Endothelial cell of umbilical vein (primary cell): ENCODE results near the gene STMN1. TPM values are rescaled to one million over a fixed set of nuclear protein-coding genes. Genes with fewer than 3 reads are reported as not detected.

Experiments used
- BruUV-seq: library from RNA; stranded (reverse); fragments of 400-500 nt; replicated peaks from 2 replicates; lab custom pipeline; 2021; lab: Mats Ljungman, UMichigan
- CTCF ChIA-PET: fragments of 300-600, 350-600 bp; sonication (Branson Sonifier 250); formaldehyde crosslinking; loops from one replicate; lab custom pipeline; 2021; ENCODE audit warnings: antibody characterized with exemption, inconsistent platforms; lab: Charles Lee
- POLR2A ChIA-PET: fragments of 300-600, 350-600 bp; sonication (Branson Sonifier 250); formaldehyde crosslinking; loops from one replicate; lab custom pipeline; 2021; ENCODE audit warnings: antibody characterized with exemption, inconsistent platforms; lab: Charles Lee
- DNase-seq: peaks from one replicate; pipeline ENCODE4 v3.0.0-alpha.2; 2011; ENCODE audit warnings: low read depth, low spot score
- FAIRE-seq: peaks from 2 replicates; lab custom pipeline; 2011; peaks lifted over from hg19 to GRCh38; lab: Jason Lieb, UNC
- H2AFZ ChIP-seq: 2 replicates; pipeline ENCODE4 v1.6.0; 2012; ENCODE audit warnings: low read depth, low read length, control low read depth, inconsistent platforms
- H3K27ac ChIP-seq: 2 replicates; pipeline ENCODE4 v1.5.1; 2011; ENCODE audit warnings: low read depth, mild to moderate bottlenecking, control low read depth, low read length, moderate library complexity; ENCODE audit not compliant: insufficient read depth
- H3K27me3 ChIP-seq, 2 experiments: 2 replicates each; pipeline versions ENCODE4 v1.6.0 to v1.6.1; 2011; ENCODE audit warnings: low read length in 2 of 2, mixed read lengths in 1 of 2; ENCODE audit not compliant: control insufficient read depth in 2 of 2, insufficient read depth in 2 of 2
- H3K36me3 ChIP-seq, 2 experiments: 2 replicates in 1 of 2; 3 replicates in 1 of 2; pipeline ENCODE4 v1.5.1; 2011; ENCODE audit warnings: low read length in 2 of 2, mild to moderate bottlenecking in 1 of 2, moderate library complexity in 1 of 2; ENCODE audit not compliant: control insufficient read depth in 2 of 2, insufficient read depth in 2 of 2; ENCODE audit errors: extremely low read depth in 1 of 2
- H3K4me1 ChIP-seq: 3 replicates; pipeline ENCODE4 v1.5.1; 2011; ENCODE audit warnings: mild to moderate bottlenecking, low read length; ENCODE audit not compliant: control insufficient read depth, insufficient read depth; ENCODE audit errors: extremely low read depth
- H3K4me2 ChIP-seq: 2 replicates; pipeline ENCODE4 v1.6.1; 2011; ENCODE audit warnings: low read length, control low read depth, mixed read lengths; ENCODE audit not compliant: insufficient read depth
- H3K4me3 ChIP-seq, 3 experiments: fragments of 200-600 bp in 1 of 3; sonication (generic), shearing (Covaris generic) in 1 of 3; replicated peaks in 1 of 3; 2 replicates each; pipeline ENCODE4 v1.5.1; 2011 to 2016; ENCODE audit warnings: control low read depth in 3 of 3, low read length in 3 of 3, mild to moderate bottlenecking in 2 of 3, inconsistent platforms in 1 of 3, low read depth in 1 of 3, moderate library complexity in 1 of 3; ENCODE audit not compliant: insufficient read depth in 1 of 3
- H3K79me2 ChIP-seq: 2 replicates; pipeline ENCODE4 v1.6.0; 2012; ENCODE audit warnings: low read length, inconsistent platforms; ENCODE audit not compliant: control insufficient read depth, insufficient read depth
- H3K9ac ChIP-seq: replicated peaks from 2 replicates; pipeline ENCODE3; 2011; ENCODE audit warnings: low read length, control low read depth; ENCODE audit not compliant: insufficient read depth; ENCODE audit errors: extremely low read depth
- H3K9me1 ChIP-seq: replicated peaks from 3 replicates; pipeline ENCODE4 v1.6.0; 2011; ENCODE audit warnings: mild to moderate bottlenecking, low read length; ENCODE audit not compliant: control insufficient read depth, insufficient read depth; ENCODE audit errors: extremely low read depth
- H3K9me3 ChIP-seq: replicated peaks from 2 replicates; pipeline ENCODE4 v1.5.1; 2012; ENCODE audit warnings: low read length, inconsistent platforms; ENCODE audit not compliant: control insufficient read depth, insufficient read depth
- H4K20me1 ChIP-seq: replicated peaks from 2 replicates; pipeline ENCODE3; 2011; ENCODE audit warnings: mild to moderate bottlenecking, low read length; ENCODE audit not compliant: control insufficient read depth, insufficient read depth; ENCODE audit errors: extremely low read depth
- FOS ChIP-seq: IDR thresholded peaks from 2 replicates; pipeline ENCODE4 v1.6.1; 2011; ENCODE audit warnings: mild to moderate bottlenecking, low read length, moderate library complexity, borderline replicate concordance; ENCODE audit not compliant: insufficient read depth
- POLR2AphosphoS5 ChIP-seq: IDR thresholded peaks from 2 replicates; pipeline ENCODE4 v1.6.1; 2012; ENCODE audit warnings: low read depth, mild to moderate bottlenecking, control low read depth, low read length, moderate library complexity; ENCODE audit not compliant: insufficient read depth
- dilution Hi-C: fragments of 300-500 bp; cut with MboI; formaldehyde crosslinking; loops from one replicate; pipeline ENCODE4 v1.15.0; 2019; ENCODE audit warnings: low sequenced_read_pairs; ENCODE audit not compliant: extremely low pct_ligation_motif_present
- intact Hi-C: fragments of 100-400 bp; cut with micrococcal nuclease; formaldehyde crosslinking; loops from one replicate; pipeline ENCODE4 v1.10.0; 2022
- polyA plus RNA-seq, 4 experiments: library from polyadenylated mRNA; depleted of rRNA in 3 of 4; stranded (reverse) in 3 of 4; unstranded in 1 of 4; fragments of >200 nt; gene quantifications; 2 replicates each; pipeline versions ENCODE4 v1.2.1 to v1.2.3, GENCODE V29; 2011 to 2012; ENCODE audit warnings: missing spikeins in 1 of 4
- total RNA-seq: library from RNA; stranded (reverse); gene quantifications from 2 replicates; pipeline ENCODE4 v1.2.3, GENCODE V29; 2021
- TF ChIP-seq, protein P1 (sequence below), 2 donors: IDR thresholded peaks; 1 replicate in 1 of 2; 2 replicates in 1 of 2; pipeline ENCODE4 v1.5.1; 2011; ENCODE audit warnings: low read length in 2 of 2, mild to moderate bottlenecking in 2 of 2, moderate library complexity in 2 of 2, control low read depth in 1 of 2, inconsistent platforms in 1 of 2, low read depth in 1 of 2; ENCODE audit not compliant: insufficient read depth in 1 of 2; ENCODE audit errors: extremely low read depth in 1 of 2

The STMN1 gene
- total and polyA plus RNA-seq, 2 donors (not counting 3 experiments of a cell fraction or from before 2014, with no cell fraction given), result 102 to 503 TPM

DNA sequence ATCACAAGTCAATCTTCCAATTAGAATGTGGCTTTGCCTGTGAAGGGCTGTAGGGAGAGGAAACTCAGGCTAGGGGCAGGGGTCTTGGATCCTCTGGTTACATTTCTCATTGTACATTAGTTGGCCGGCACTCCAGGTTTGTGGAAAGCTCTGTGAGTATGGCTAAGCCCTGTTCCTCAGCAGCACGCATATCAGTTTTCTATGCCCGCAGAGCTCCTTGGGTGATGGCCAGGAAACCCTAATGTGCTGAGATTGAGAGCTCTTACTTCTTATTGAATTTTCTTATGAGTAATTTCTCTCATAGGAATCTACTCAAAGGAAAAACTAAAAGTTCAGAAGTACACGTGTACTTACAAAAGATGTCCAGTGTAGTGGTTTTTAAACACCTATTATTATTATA lies 30.7 kb upstream of the STMN1 start:
- H4K20me1 ChIP-seq, result no peaks in the 10 kb centered on the region
- H3K27me3 ChIP-seq, result peaks cover 0 to 2% of the 10 kb centered on the region in 2 experiments
- H3K9ac ChIP-seq, result no peak overlapping the region
- ChIA-PET CTCF (interaction anchor here (0.6 to 1.5 kb wide), 3 partner anchors 13 to 61 kb away, joined by 3 to 4 read pairs (median 3); partner anchors contain the start of gene PAFAH2), POLR2A (no interaction called here)
- no peaks in the 10 kb centered on the region for H3K36me3 ChIP-seq
- no peak overlapping the region for H3K27ac ChIP-seq
- no TSS peak for BruUV-seq
- dilution Hi-C loops (no loop called here), intact Hi-C loops (no loop called here)
- no peak overlapping the region for H3K4me3 ChIP-seq
- no peak for TF ChIP-seq FOS
- TF ChIP-seq, protein P1, sequence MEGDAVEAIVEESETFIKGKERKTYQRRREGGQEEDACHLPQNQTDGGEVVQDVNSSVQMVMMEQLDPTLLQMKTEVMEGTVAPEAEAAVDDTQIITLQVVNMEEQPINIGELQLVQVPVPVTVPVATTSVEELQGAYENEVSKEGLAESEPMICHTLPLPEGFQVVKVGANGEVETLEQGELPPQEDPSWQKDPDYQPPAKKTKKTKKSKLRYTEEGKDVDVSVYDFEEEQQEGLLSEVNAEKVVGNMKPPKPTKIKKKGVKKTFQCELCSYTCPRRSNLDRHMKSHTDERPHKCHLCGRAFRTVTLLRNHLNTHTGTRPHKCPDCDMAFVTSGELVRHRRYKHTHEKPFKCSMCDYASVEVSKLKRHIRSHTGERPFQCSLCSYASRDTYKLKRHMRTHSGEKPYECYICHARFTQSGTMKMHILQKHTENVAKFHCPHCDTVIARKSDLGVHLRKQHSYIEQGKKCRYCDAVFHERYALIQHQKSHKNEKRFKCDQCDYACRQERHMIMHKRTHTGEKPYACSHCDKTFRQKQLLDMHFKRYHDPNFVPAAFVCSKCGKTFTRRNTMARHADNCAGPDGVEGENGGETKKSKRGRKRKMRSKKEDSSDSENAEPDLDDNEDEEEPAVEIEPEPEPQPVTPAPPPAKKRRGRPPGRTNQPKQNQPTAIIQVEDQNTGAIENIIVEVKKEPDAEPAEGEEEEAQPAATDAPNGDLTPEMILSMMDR (IDR thresholded peaks at IDR 0.05; ENCODE audit: extremely low read depth in 1 of 2, insufficient read depth in 1 of 2, low read depth in 1 of 2, low read length in 2 of 2), result no peak
- no peak for TF ChIP-seq POLR2AphosphoS5
- no peaks in the 10 kb centered on the region for H3K9me3 ChIP-seq
- no peak for DNase-seq
- no peak for FAIRE-seq
- H3K9me1 ChIP-seq, result no peaks in the 10 kb centered on the region
- no peaks in the 10 kb centered on the region for H3K4me1 ChIP-seq
- no peak overlapping the region for H3K4me2 ChIP-seq
- H3K79me2 ChIP-seq, result no peaks in the 10 kb centered on the region
- H2AFZ ChIP-seq, result no peak overlapping the region
